ENCODE data around the gene SPR. TPM values are rescaled to one million over a fixed set of nuclear protein-coding genes. Genes with fewer than 3 reads are reported as not detected.

Gene SPR
- total and polyA plus RNA-seq, 2 of the 4 experiments (the other 2 are of a cell fraction) = 14.3 to 17.4 TPM

DNA sequence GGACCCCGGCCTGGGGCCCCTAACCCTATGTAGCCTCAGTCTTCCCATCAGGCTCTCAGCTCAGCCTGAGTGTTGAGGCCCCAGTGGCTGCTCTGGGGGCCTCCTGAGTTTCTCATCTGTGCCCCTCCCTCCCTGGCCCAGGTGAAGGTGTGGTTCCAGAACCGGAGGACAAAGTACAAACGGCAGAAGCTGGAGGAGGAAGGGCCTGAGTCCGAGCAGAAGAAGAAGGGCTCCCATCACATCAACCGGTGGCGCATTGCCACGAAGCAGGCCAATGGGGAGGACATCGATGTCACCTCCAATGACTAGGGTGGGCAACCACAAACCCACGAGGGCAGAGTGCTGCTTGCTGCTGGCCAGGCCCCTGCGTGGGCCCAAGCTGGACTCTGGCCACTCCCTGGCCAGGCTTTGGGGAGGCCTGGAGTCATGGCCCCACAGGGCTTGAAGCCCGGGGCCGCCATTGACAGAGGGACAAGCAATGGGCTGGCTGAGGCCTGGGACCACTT lies 46.5 kb downstream of the SPR start:
- Histone ChIP-seq H2AFZ (replicated peaks; ENCODE audit: low read length, poor library complexity) (no peak overlapping the region), H4K91ac (ENCODE audit: insufficient read depth, low read depth, low read length) (no peak overlapping the region), H4K8ac (ENCODE audit: low read depth in 2 of 2, low read length in 2 of 2) (no peak overlapping the region), H3K4me2 (ENCODE audit: low read depth, low read length) (no peak overlapping the region), H2BK120ac (ENCODE audit: low read depth, low read length) (no peak overlapping the region), H3K9me1 (ENCODE audit: insufficient read depth, low read length) (peaks cover 7% of the 10 kb centered on the region; the same call in 1 of the 2 replicates), H3K36me3 (ENCODE audit: control insufficient read depth, insufficient read depth, low read length) (no peaks in the 10 kb centered on the region), H2BK5ac (ENCODE audit: low read depth, low read length, poor library complexity, severe bottlenecking) (no peak overlapping the region), H3K9ac (ENCODE audit: low read depth, low read length) (no peak overlapping the region), H3K79me1 (ENCODE audit: low read depth in 1 of 2, low read length in 2 of 2) (no peaks in the 10 kb centered on the region), H2BK15ac (ENCODE audit: low read depth, low read length) (no peak overlapping the region), H3K23ac (ENCODE audit: low read depth, low read length) (no peak overlapping the region), H2AK5ac (ENCODE audit: low read depth, low read length) (no peak overlapping the region), H3K4me1 (ENCODE audit: control insufficient read depth, insufficient read depth, low read length) (peaks cover 2% of the 10 kb centered on the region), H3K14ac (replicated peaks; ENCODE audit: low read depth, low read length) (no peak overlapping the region), H4K5ac (ENCODE audit: low read depth, low read length) (no peak overlapping the region), H3K18ac (ENCODE audit: low read depth, low read length) (no peak overlapping the region), H2AK9ac (replicated peaks; ENCODE audit: low read depth, low read length, poor library complexity) (no peak overlapping the region), H4K20me1 (ENCODE audit: insufficient read depth, low read length) (0 out of 2 replicates have a peak, but pooled peaks cover 5% of the 10 kb centered on the region), H3K4me3 (ENCODE audit: insufficient read depth, low read depth, low read length) (no peak overlapping the region), H3K27ac (ENCODE audit: insufficient read depth, low read length) (no peak overlapping the region), H3K9me3 (ENCODE audit: control insufficient read depth, insufficient read depth, low read length) (peaks cover 4% of the 10 kb centered on the region), H3K4ac (ENCODE audit: low read depth, low read length) (no peak overlapping the region), H3K27me3 (ENCODE audit: control insufficient read depth, insufficient read depth, low read length) (peaks cover 50% of the 10 kb centered on the region), H2BK20ac (ENCODE audit: low read depth, low read length) (no peak overlapping the region), H3K56ac (ENCODE audit: extremely low read depth, insufficient read depth, low read length) (no peak overlapping the region)
- 76% methylated on average over 4 of the region's 12 CpGs; no CpG with 5 or more reads in 1 of the 2 experiments for WGBS, 2 experiments (ENCODE audit: extremely low coverage in 2 of 2, insufficient read length in 1 of 2)
- dilution Hi-C loops (cut with HindIII; ENCODE audit: low sequenced_read_pairs, unreplicated experiment) = no loop called here
- no TSS peak for BruUV-seq (replicated peaks)
- ATAC-seq (ENCODE audit: low read depth) (no peak), DNase-seq (no peak)
- in situ Hi-C loops (cut with MboI; ENCODE audit: low sequenced_read_pairs) = no loop called here
- intact Hi-C loops (cut with micrococcal nuclease) = no loop called here
- ChIA-PET CTCF (no interaction called here), POLR2A (ENCODE audit: unreplicated experiment) (no interaction called here)
- TF ChIP-seq SMC3 (IDR thresholded peaks at IDR 0.05; ENCODE audit: low read depth, low read length) (no peak), MXI1 (IDR thresholded peaks at IDR 0.05; ENCODE audit: borderline replicate concordance, low read depth, low read length) (no peak), POLR2A (IDR thresholded peaks at IDR 0.05; ENCODE audit: low read depth, low read length) (no peak), CEBPB (IDR thresholded peaks at IDR 0.05; ENCODE audit: low read depth, low read length) (no peak), CHD1 (IDR thresholded peaks at IDR 0.05; ENCODE audit: low read depth, low read length) (no peak), RFX5 (IDR thresholded peaks at IDR 0.05; ENCODE audit: low read depth, low read length) (no peak)
- TF ChIP-seq, protein P1, sequence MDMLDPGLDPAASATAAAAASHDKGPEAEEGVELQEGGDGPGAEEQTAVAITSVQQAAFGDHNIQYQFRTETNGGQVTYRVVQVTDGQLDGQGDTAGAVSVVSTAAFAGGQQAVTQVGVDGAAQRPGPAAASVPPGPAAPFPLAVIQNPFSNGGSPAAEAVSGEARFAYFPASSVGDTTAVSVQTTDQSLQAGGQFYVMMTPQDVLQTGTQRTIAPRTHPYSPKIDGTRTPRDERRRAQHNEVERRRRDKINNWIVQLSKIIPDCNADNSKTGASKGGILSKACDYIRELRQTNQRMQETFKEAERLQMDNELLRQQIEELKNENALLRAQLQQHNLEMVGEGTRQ (IDR thresholded peaks at IDR 0.05; ENCODE audit: low read depth, low read length) = no peak
- TF ChIP-seq, protein P2, sequence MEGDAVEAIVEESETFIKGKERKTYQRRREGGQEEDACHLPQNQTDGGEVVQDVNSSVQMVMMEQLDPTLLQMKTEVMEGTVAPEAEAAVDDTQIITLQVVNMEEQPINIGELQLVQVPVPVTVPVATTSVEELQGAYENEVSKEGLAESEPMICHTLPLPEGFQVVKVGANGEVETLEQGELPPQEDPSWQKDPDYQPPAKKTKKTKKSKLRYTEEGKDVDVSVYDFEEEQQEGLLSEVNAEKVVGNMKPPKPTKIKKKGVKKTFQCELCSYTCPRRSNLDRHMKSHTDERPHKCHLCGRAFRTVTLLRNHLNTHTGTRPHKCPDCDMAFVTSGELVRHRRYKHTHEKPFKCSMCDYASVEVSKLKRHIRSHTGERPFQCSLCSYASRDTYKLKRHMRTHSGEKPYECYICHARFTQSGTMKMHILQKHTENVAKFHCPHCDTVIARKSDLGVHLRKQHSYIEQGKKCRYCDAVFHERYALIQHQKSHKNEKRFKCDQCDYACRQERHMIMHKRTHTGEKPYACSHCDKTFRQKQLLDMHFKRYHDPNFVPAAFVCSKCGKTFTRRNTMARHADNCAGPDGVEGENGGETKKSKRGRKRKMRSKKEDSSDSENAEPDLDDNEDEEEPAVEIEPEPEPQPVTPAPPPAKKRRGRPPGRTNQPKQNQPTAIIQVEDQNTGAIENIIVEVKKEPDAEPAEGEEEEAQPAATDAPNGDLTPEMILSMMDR (conservative IDR thresholded peaks at IDR 0.05; ENCODE audit: low read depth, low read length) = no peak
- TF ChIP-seq, protein P3, sequence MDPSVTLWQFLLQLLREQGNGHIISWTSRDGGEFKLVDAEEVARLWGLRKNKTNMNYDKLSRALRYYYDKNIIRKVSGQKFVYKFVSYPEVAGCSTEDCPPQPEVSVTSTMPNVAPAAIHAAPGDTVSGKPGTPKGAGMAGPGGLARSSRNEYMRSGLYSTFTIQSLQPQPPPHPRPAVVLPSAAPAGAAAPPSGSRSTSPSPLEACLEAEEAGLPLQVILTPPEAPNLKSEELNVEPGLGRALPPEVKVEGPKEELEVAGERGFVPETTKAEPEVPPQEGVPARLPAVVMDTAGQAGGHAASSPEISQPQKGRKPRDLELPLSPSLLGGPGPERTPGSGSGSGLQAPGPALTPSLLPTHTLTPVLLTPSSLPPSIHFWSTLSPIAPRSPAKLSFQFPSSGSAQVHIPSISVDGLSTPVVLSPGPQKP (IDR thresholded peaks at IDR 0.05; ENCODE audit: borderline replicate concordance, low read depth, low read length) = no peak
